Activated naive CD4-positive, alpha-beta T cell treated with anti-CD3 and anti-CD28 coated beads, Interleukin-2, amount 50 U/mL, for 72 hours (primary cell): Measurements from ENCODE around the gene CTNND1. TPM values are rescaled to one million over a fixed set of nuclear protein-coding genes. Genes with fewer than 3 reads are reported as not detected.
"Not testable (repeated sequence)": the region's sequence is repeated elsewhere in the genome, so short reads cannot be mapped to it uniquely, and the experiment has no call there.

Experiments
- ATAC-seq, 2 donors: fragments of 150-1000 bp; cut with Tn5 transposase; 2 replicates each; pipeline ENCODE4 v1.10.0; 2021; ENCODE audit warnings: mild to moderate bottlenecking in 2 of 2, moderate library complexity in 2 of 2
- DNase-seq, 2 donors: peaks; one replicate each; pipeline ENCODE4 v3.0.0; 2021 to 2022; ENCODE audit warnings: low spot score in 2 of 2
- H3K27ac Mint-ChIP-seq, 2 donors: one replicate each; pipeline ENCODE4 v1.8.0; 2022; ENCODE audit warnings: mild to moderate bottlenecking in 2 of 2, mixed read lengths in 2 of 2
- H3K36me3 Mint-ChIP-seq, 2 donors: one replicate each; pipeline ENCODE4 v1.8.0; 2022; ENCODE audit warnings: mixed read lengths in 2 of 2
- H3K9me3 Mint-ChIP-seq, 2 donors: one replicate each; pipeline ENCODE4 v1.8.0; 2022; ENCODE audit warnings: mixed read lengths in 2 of 2
- total RNA-seq, 2 donors: library from RNA; stranded (reverse); gene quantifications; one replicate each; pipeline ENCODE4 v1.2.3, GENCODE V29; 2022

The CTNND1 gene, protein sequence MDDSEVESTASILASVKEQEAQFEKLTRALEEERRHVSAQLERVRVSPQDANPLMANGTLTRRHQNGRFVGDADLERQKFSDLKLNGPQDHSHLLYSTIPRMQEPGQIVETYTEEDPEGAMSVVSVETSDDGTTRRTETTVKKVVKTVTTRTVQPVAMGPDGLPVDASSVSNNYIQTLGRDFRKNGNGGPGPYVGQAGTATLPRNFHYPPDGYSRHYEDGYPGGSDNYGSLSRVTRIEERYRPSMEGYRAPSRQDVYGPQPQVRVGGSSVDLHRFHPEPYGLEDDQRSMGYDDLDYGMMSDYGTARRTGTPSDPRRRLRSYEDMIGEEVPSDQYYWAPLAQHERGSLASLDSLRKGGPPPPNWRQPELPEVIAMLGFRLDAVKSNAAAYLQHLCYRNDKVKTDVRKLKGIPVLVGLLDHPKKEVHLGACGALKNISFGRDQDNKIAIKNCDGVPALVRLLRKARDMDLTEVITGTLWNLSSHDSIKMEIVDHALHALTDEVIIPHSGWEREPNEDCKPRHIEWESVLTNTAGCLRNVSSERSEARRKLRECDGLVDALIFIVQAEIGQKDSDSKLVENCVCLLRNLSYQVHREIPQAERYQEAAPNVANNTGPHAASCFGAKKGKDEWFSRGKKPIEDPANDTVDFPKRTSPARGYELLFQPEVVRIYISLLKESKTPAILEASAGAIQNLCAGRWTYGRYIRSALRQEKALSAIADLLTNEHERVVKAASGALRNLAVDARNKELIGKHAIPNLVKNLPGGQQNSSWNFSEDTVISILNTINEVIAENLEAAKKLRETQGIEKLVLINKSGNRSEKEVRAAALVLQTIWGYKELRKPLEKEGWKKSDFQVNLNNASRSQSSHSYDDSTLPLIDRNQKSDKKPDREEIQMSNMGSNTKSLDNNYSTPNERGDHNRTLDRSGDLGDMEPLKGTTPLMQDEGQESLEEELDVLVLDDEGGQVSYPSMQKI
- total RNA-seq: 10 to 100 TPM; 10.4 to 19.7 TPM

GRCh38 chr11:57761301-57762234 lies at the start of gene CTNND1:
Gene CTNND1, plus strand, starts transcription at chr11:57761802. Its CDS starts 29,677 bp downstream, at chr11:57791479.
- Mint-ChIP-seq H3K27ac (peak within 1 kb of the TSS; percentile 4 to 5), H3K9me3 (no peaks in the 10 kb centered on the region), H3K36me3 (peaks cover 4 to 6% of the 10 kb centered on the region in 2 donors)
- ATAC-seq: peak in 1 of 2 donors; percentile 37
- DNase-seq: no peak

DNA sequence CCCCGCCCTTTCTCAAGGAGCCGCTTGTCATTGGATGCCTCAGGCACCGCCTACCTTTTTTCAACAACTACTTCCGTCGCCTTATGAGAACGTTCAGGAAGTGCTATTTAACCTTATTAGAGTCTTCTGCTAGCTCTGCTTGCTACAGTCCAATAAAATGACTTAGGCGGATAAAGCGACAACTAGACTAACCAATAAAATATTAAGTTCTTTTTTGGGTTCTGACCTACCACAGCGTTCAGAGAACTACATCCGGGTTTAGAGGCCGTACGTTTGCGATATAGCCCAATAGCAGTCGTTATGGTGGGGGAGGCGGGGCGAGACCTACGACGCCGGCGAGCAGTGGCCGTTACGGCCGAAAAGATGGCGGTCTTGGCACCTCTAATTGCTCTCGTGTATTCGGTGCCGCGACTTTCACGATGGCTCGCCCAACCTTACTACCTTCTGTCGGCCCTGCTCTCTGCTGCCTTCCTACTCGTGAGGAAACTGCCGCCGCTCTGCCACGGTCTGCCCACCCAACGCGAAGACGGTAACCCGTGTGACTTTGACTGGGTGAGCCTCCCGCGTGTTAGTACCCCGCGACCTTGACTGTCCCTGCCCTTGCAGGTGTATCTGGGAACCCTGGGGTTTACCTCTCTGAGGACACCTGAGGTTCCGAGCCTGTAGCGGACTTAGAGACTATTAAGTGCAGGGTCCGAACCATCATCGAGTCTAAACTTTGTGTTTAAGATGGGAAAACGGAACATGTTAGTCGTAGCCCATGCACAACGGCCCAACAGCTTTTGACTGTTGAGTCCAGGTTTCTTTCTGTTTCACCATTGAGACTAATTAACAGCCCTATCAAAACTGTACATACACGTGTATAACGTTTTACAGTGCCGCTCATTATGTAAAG lies 49.1 kb upstream of the CTNND1 start, which contains the start of gene TMX2:
TSS of gene TMX2 (plus strand) at position 338 of the 895 bp plus-strand sequence. CDS start at position 364, 26 bp downstream.
- H3K9me3 Mint-ChIP-seq: no peaks in the 10 kb centered on the region

DNA sequence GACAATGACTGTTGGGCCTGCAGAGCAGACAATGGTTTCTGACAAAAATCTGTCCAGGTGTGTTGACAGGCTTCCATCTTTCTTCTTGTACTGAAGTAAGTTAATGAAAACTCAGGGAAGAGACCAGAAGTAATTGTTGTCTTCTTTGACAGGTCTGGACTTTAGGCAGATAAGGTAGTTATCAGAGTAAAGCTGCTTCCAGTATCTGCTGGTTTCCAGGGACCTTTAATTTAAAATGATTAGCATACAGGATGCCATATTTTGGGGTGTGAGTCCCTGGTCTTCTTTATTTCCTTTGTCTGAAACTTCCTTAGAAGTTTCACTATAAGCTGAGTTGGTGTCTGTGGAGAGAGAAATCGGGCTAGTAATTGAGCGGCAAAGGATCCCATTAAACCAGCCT lies 47.8 kb upstream of the CTNND1 start:
- H3K36me3 Mint-ChIP-seq: peaks cover 20 to 23% of the 10 kb centered on the region in 2 donors

More for the DNA sequence above, 49.1 kb upstream of the CTNND1 start, which contains the start of gene TMX2:
- H3K36me3 Mint-ChIP-seq: peaks cover 13 to 23% of the 10 kb centered on the region in 2 donors
- DNase-seq: peak; percentile 86 to 90
- peak; percentile 92 to 94 for ATAC-seq
- peak within 1 kb of the TSS; percentile 90 to 94 for H3K27ac Mint-ChIP-seq

GRCh38 chr11:57716726-57717125 lies 44.9 kb upstream of the CTNND1 start:
- not testable (repeated sequence) for DNase-seq, H3K27ac Mint-ChIP-seq, ATAC-seq, H3K9me3 Mint-ChIP-seq
- H3K36me3 Mint-ChIP-seq: peaks cover 19 to 20% of the 10 kb centered on the region in 2 donors

More for the DNA sequence above, 47.8 kb upstream of the CTNND1 start:
- DNase-seq (no peak), ATAC-seq (no peak)
- Mint-ChIP-seq H3K9me3 (no peaks in the 10 kb centered on the region), H3K27ac (peak overlapping the region; percentile 90 to 94)

DNA sequence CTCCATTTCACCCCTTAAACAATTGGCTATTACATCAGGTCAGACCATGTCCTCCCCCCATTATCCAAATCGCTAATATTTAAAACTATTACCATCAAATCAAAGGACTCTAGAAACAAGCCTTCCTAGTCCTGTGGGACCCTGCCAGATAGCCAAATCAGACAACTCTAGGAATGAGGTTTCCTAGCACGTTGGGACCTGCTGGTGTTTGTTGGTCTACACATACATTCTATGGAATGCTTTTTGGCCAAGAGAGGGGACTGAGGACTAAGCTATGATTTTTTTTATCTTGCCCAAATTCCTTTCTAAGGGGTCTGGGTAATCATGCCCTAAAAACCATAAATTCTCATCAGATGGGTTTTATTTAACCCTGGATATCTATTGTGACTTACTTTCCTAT lies 34.4 kb upstream of the CTNND1 start:
- ATAC-seq (no peak), DNase-seq (no peak)
- peak overlapping the region in 1 of 2 donors; percentile 40 for H3K27ac Mint-ChIP-seq
- no peaks in the 10 kb centered on the region for H3K9me3 Mint-ChIP-seq
- H3K36me3 Mint-ChIP-seq: no peaks in the 10 kb centered on the region

DNA sequence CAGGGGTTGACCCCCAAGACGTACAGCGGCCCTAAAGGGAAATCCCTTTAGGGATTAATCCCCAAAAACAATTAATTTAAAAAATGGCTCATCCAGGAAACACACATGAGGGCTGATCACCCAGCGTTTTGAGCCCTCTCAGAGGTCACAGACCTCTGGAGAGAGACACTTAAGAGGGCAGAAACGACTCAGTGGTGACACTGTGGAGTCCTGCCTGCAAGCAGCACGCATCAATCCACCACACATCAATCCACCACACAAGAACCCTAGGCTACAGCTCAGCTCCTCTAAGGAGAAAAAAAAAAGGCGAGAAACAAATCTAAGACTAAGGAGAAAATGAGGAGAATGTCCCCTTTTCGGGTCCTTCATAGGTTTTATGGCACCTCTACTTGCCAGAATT lies 32.8 kb upstream of the CTNND1 start:
- DNase-seq (no peak), ATAC-seq (peak in 1 of 2 donors; percentile 24)
- H3K27ac Mint-ChIP-seq: peak overlapping the region; percentile 56 to 72
- no peaks in the 10 kb centered on the region for H3K36me3 Mint-ChIP-seq
- no peaks in the 10 kb centered on the region for H3K9me3 Mint-ChIP-seq

GRCh38 chr11:57729479-57729878 lies 32.1 kb upstream of the CTNND1 start:
- DNase-seq (no peak), ATAC-seq (no peak)
- H3K9me3 Mint-ChIP-seq: no peaks in the 10 kb centered on the region
- no peak overlapping the region for H3K27ac Mint-ChIP-seq
- H3K36me3 Mint-ChIP-seq: no peaks in the 10 kb centered on the region

DNA sequence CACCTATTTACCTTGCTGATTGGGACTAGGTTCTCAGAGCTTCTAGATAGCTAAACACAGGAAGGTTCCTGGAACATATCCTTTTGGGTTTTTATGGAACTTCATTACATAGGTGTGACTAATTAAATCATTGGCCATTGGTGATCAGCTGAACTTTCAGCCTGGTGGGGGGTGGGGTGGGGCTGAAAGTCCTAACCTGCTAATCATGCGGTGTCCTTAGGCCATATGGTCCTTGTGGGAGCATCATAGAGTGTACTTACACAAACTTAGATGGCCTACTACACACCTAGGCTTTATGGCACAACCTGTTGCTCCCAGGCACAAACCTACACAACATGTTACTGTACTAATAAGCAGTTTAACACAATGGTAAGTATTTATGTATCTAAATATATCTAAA lies 28.9 kb upstream of the CTNND1 start:
- no peaks in the 10 kb centered on the region for H3K9me3 Mint-ChIP-seq
- DNase-seq (no peak), ATAC-seq (no peak)
- H3K27ac Mint-ChIP-seq: no peak overlapping the region
- H3K36me3 Mint-ChIP-seq: no peaks in the 10 kb centered on the region

- ATAC-seq: no peak
- no peaks in the 10 kb centered on the region for H3K9me3 Mint-ChIP-seq
These were observed 25.8 kb upstream of the CTNND1 start for GRCh38 chr11:57735619-57736298.

GRCh38 chr11:57741132-57742086 lies 20.2 kb upstream of the CTNND1 start, which contains the start of gene SELENOH:
Gene SELENOH, plus strand, starts transcription at chr11:57741491. Its CDS starts 105 bp downstream, at chr11:57741596.
- ATAC-seq: peak; percentile 94 to 96
- peak within 1 kb of the TSS; percentile 99 for H3K27ac Mint-ChIP-seq
- peaks cover 30 to 40% of the 10 kb centered on the region in 2 donors for H3K36me3 Mint-ChIP-seq
- no peaks in the 10 kb centered on the region for H3K9me3 Mint-ChIP-seq
- DNase-seq: peak; percentile 92 to 95

More at GRCh38 chr11:57735619-57736298, 25.8 kb upstream of the CTNND1 start:
- H3K27ac Mint-ChIP-seq: peak overlapping the region; percentile 20 to 58
- no peak for DNase-seq
- peaks cover 0 to 1% of the 10 kb centered on the region in 2 donors for H3K36me3 Mint-ChIP-seq

DNA sequence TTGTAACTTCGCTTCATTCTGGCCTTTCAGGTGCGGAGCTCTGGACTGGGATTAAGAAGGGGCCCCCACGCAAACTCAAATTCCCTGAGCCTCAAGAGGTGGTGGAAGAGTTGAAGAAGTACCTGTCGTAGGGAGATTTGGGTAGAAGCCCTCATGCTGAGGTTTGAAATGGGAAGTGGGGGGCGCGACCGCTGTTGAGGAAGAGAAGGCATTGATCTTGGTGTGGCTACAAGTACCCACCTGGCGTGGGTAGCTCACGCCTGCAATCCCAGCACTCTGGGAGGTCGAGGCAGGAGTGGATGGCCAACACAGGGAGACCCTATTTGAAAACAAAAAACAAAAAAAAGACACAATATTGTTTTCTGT lies 19.5 kb upstream of the CTNND1 start:
- peak overlapping the region; percentile 99 for H3K27ac Mint-ChIP-seq
- DNase-seq (no peak), ATAC-seq (no peak)
- no peaks in the 10 kb centered on the region for H3K9me3 Mint-ChIP-seq
- peaks cover 30 to 42% of the 10 kb centered on the region in 2 donors for H3K36me3 Mint-ChIP-seq

- Mint-ChIP-seq H3K9me3 (no peaks in the 10 kb centered on the region), H3K27ac (peak overlapping the region; percentile 24 to 67), H3K36me3 (peaks cover 30 to 42% of the 10 kb centered on the region in 2 donors)
- ATAC-seq: no peak
- DNase-seq: no peak
These were observed 17.2 kb upstream of the CTNND1 start for GRCh38 chr11:57744357-57744756.

- no peak for DNase-seq
- H3K36me3 Mint-ChIP-seq: peaks cover 30 to 42% of the 10 kb centered on the region in 2 donors
These were observed 16.4 kb upstream of the CTNND1 start for GRCh38 chr11:57745206-57745605.

More at GRCh38 chr11:57745206-57745605, 16.4 kb upstream of the CTNND1 start:
- no peaks in the 10 kb centered on the region for H3K9me3 Mint-ChIP-seq
- peak overlapping the region; percentile 81 to 86 for H3K27ac Mint-ChIP-seq
- no peak for ATAC-seq
